ENCODE data around the gene CENPM.
A peak's percentile ranks its signal among the peaks of the same experiment; 100 is the strongest.

The CENPM gene
- long read RNA-seq, donor 1, transcript CENPM-201 (6 exons, 966 nt): major isoform, 19 of 21 reads
- long read RNA-seq, donor 1, partial matches to known transcripts: 0 of 21 reads
- long read RNA-seq, donor 1, other reads (novel, unspliced or antisense): 0 of 21 reads
- long read RNA-seq, donor 2, transcript CENPM-201 (6 exons, 966 nt): major isoform, 9 of 12 reads
- long read RNA-seq, donor 2, partial matches to known transcripts: 0 of 12 reads
- long read RNA-seq, donor 2, other reads (novel, unspliced or antisense): 0 of 12 reads
- long read RNA-seq, donor 3, transcript CENPM-201 (6 exons, 966 nt): major isoform, 8 of 11 reads
- long read RNA-seq, donor 3, partial matches to known transcripts: 0 of 11 reads
- long read RNA-seq, donor 3, other reads (novel, unspliced or antisense): 0 of 11 reads
- long read RNA-seq, donor 4, transcript CENPM-201 (6 exons, 966 nt): major isoform, 14 of 17 reads
- long read RNA-seq, donor 4, partial matches to known transcripts: 0 of 17 reads
- long read RNA-seq, donor 4, other reads (novel, unspliced or antisense): 0 of 17 reads
- long read RNA-seq, donor 5, transcript CENPM-201 (6 exons, 966 nt): major isoform, 20 of 25 reads
- long read RNA-seq, donor 5, partial matches to known transcripts: 0 of 25 reads
- long read RNA-seq, donor 5, other reads (novel, unspliced or antisense): 0 of 25 reads
- long read RNA-seq, donor 6, transcript CENPM-201 (6 exons, 966 nt): major isoform, 11 of 15 reads
- long read RNA-seq, donor 6, partial matches to known transcripts: 0 of 15 reads
- long read RNA-seq, donor 6, other reads (novel, unspliced or antisense): 0 of 15 reads
- long read RNA-seq, donor 7, transcript CENPM-201 (6 exons, 966 nt): major isoform, 22 of 25 reads
- long read RNA-seq, donor 7, partial matches to known transcripts: 0 of 25 reads
- long read RNA-seq, donor 7, other reads (novel, unspliced or antisense): 0 of 25 reads
- long read RNA-seq, donor 8, transcript CENPM-201 (6 exons, 966 nt): major isoform, 8 of 10 reads
- long read RNA-seq, donor 8, partial matches to known transcripts: 0 of 10 reads
- long read RNA-seq, donor 8, other reads (novel, unspliced or antisense): 0 of 10 reads

GRCh38 chr22:41946629-41947423 lies at the start of gene CENPM:
Gene CENPM, minus strand, starts transcription at chr22:41947152. Its CDS starts 76 bp downstream, at chr22:41947076.
- peak; percentile 99 for DNase-seq

DNA sequence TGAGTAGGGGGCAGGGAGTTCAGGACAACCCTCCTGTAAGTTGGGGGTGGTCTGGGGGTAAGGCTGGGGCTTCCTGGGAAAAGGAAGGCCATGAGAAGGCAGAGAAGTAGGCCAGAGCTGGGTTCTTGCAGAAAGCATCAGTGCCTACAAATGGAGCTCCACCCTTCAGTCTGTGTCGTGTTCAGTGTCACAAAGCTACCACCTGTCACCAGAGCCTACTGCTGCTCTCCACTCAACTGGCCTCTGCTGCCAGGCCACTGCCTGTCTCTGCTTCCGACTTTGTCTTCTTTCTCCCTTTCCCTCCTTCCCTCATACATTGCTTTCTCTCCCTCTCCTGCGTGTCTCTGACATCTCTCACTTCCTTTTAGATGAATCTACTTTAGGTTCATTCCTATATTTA lies 48.3 kb upstream of the CENPM start:
- DNase-seq: no peak

GRCh38 chr22:41992496-41992895 lies 45.5 kb upstream of the CENPM start:
- DNase-seq: no peak

DNA sequence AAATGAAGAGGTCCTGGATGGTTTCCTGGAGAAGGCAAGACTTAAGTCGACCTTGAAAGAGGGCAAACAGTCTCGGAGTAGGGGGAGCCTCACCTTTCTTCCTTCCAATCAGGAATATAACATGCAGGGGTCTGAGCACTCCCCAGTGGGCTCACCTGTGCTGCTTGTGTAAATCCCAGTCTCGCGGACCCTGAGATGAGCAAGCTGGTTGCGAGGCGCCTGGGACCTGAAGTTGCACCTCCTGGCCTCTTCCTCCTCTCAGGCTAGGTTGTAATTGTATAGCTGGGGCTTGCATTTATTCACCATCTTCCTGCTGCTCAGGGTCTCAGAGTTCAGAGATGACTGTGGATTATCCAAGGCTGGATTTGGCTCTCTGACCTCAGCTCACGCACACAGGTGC lies 44.2 kb upstream of the CENPM start:
- DNase-seq: no peak

DNA sequence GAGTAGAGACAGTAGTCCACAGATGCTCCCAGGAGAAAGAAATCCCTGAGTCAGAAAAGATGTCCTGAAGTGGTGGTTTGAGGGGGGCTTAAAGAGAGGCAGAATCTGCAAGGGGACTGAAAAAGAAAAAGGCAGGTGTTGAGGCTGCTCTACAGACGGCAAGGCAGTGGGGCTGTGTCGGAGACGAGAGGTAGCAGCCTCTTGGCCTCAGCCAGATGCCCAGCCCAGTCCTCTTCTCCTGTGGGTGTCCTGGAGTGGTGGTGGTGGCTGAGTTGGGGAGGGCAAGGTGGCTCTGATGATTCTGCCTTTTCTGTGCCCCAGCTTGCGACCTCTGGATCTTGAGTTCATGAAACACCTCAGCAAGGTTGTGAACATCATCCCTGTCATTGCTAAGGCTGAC lies 42.3 kb upstream of the CENPM start:
- DNase-seq: no peak

GRCh38 chr22:41987276-41987675 lies 40.3 kb upstream of the CENPM start:
- DNase-seq: no peak

DNA sequence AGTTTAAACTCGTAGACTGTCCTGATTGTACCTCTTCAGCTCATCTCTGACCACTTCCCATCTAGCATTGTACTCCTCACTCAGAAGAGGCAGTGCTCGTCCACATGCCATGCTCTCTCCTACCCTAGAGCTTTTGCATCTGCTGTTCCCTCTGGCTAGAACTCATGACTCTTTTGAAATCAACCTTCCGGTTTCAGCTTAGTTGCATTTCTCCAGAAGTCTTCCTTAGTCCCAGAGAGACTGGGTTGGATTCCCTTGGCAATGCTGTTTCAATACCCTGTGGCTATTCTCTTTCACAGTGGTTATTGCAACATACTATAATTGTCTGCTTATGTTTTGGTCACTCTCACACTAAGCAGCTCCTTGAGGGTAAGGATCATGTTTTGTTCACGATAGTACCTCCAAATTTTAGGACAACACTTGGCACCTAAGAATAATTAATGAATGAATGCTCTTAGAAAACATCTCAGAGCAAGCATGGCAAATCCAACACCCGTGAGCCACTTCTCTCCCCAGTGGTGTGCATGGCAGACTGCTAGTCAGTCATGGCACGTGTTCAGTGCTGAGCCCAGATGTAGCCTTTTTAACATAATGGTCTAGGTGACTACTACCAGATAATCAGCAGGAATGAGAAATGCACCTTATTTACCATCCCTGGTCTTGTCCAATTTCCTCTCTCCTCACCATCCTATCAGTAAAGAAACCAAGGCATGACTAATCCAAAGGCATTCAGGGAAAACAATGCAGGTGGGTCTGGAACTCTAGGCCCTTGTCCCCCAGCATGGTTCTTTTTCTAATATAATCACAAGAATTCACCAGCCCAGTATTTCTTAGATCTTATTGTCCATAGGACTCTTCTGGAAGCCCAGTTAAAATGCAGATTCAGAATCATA lies 36.8 kb upstream of the CENPM start:
- DNase-seq: no peak

DNA sequence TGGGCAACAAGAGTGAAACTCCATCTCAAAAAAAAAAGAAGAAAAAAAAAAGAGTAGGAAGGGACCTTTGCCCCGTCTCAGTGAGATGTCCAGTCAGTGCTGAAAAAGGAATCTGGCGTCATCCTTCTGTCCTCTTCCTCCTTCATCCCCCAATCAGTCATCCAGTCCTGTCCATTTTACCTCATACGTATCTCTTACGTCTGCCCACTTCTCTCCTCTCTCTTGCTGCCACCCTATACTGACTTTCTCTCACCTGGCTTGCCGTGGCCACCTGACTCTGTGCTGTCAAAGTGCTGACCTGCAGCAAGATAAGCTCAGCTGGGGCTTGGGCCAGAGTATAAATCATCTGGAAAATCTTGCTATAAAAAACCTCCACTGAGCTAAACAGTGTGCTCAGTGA lies 35.9 kb upstream of the CENPM start:
- DNase-seq: no peak

DNA sequence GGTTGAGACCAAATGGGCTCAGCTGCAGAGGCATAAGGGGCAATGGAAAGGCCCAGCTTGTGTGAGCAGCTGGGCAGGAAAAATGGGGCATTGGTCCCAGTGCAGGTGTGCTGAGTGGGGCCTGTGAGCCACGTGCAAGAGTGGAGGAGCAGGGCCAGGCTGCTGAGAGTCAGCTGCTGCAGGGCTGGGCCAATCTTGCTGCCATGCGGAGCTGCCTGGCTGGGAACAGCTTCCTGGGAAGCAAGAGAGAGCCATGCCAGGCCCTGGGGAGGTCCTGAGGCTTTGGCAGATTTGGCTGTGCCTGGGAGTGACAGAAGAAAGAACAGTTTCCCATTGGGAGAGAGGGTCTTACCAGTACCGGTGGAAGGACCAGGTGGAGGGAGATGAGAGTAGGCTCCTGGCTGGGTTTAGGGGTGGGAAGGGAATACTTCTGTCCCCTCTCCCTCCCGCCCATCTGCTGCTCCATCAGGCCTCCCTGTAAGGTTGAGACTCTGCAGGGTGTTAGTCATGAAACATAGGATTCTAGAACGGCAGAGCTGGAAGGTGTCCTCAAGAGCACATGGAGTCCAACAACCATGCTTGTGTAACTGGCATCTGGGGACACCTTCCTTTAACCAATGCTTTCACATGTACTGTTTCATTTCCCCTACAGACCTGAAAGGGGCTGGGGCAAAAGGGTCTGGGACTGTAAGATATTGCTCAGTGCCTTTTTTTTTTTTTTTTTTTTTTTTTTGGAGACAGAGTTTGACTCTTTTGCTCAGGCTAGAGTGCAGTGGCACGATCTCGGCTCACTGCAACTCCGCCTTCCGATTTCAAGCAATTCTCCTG lies 32.7 kb upstream of the CENPM start:
- DNase-seq: no peak

- no peak for DNase-seq
These were observed 31.8 kb upstream of the CENPM start for GRCh38 chr22:41978732-41979131.

DNA sequence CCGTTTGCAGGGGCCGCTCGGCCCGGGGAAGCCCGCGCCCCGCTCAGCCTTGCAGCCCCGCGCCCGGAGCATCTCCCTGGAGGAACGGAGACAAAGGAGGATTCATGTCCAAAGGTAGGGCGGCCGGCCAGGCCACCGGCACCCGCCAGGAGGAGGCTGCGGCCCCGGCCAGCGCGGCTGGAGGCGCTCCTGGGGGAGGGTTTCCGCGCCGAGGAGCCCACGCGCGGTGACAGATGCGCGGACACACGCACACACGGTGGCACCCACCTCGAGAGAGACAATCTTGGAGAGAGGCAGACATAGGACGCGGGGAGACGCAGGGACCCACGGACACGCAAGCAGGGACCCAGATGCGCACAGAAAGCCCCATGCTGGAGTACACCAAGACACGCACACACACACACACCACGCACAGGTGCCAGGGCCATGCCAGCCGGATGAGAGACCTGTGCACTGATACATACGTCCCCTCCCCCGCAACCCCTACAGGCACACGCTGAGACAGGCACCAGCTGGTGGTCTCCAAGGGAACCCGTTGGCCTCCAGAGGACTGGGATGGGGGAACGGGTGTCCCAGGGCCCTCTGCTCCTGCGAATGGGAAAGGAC lies 30.1 kb upstream of the CENPM start:
- DNase-seq: peak; percentile 64

DNA sequence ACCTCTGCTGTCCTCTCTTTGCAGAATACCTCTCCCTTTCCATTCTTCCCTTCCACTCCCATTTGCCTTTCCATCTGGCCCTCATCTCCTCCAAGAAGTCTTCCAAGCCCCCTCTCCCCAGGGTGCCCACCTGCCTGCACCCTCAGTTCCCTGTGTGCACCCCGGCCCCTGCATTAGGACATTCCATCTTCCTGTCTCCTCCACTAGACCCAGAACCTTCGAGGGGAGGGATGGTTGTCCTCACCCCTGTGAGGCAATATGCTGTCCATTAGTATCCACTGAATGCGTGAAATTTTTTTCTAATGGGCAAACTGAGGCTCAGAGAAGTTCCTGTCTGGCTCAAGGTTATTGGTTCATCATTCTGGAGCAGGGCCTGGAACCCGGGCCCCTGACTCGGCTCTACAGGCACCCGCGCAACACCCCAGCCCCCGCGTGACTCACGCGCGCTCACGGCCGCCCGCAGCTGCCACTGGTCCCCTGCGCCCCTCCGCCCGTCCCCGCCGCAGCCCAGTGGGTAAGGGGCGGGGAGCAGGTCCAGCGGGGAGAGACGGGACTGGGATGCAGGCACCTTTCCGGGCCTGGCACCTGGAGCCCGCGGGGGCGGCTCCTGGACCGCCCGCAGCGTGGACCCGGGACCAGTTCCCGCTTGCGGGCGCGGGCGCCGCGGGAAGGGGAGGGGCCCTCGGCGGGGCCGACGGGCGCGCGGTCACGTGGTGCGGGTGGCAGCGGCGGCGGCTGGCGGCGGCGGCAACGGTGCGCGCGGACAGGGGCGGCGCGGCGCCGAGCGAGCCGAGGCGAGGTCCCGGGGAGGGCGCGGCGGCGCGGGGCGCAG lies 29.3 kb upstream of the CENPM start:
- DNase-seq: peak; percentile 68

GRCh38 chr22:41975299-41976069 lies 28.5 kb upstream of the CENPM start:
- no peak for DNase-seq

- no peak for DNase-seq
These were observed 27.8 kb upstream of the CENPM start for GRCh38 chr22:41974691-41975290.

- no peak for DNase-seq
These were observed 24.5 kb upstream of the CENPM start for GRCh38 chr22:41971431-41971830.

DNA sequence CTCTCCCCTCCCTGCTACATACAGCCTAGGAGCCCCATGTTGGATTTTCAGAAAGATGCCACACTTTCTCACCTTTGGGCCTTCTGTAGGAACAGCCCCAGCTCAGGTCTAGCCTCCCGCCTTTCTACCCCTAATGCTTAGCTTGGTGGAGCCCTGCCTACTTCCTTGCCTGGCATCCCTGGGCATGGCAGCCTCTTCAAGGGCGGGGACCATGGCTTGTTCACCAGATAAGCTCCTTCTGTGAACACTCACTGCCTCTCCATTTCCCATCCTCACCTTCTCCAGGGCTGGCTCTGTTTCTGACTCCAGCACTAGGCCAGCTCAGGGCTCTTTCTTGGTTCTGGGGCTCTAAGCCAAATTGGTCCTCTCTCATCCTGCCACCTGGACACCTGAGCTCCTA lies 23.6 kb upstream of the CENPM start:
- no peak for DNase-seq

DNA sequence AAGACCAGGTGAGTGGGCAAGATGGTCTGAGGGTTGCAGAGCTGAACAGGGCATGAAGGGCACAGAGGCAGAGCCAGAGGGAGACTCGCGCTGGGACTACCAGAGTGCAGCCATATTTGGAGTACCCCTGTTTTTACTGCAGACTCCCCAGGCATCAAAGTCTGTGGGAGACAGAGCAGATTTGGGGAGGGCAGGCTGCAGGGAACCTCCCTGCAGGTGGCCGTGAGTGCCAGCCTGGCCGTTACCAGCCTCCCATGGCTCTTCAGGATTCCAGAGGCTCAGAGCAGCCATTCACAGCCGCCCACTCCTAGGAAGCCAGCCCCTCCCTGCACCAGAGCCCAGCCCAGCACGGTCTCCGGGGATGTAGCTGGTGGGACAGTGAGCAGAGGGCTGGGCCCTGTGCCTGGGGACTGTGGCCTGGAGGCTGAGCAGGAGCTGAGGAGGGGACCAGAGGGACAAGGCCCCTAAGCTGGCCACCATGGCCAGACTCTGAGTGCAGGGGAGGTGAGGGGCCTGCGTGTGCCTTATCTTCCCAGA lies 22.2 kb upstream of the CENPM start, which contains the start of gene SEPTIN3:
SEPTIN3 (plus strand) TSS at position 334 of the 537 bp plus-strand sequence. CDS start 2,050 bp downstream, outside the sequence.
- DNase-seq: no peak
